Suprapubic skin (tissue), 4 donors: ENCODE data around the gene ZNF584.

Experiments used
- EP300 ChIP-seq: sonication (generic); formaldehyde crosslinking; IDR thresholded peaks from one replicate; pipeline ENCODE4 v1.6.1; 2017; ENCODE audit warnings: antibody characterized with exemption
- POLR2A ChIP-seq, 2 donors: fragments of 450-650 bp; IDR thresholded peaks; one replicate each; pipeline ENCODE4 v1.6.1; 2017; ENCODE audit warnings: antibody characterized with exemption in 2 of 2, mild to moderate bottlenecking in 2 of 2, moderate library complexity in 2 of 2
- POLR2AphosphoS5 ChIP-seq, 3 donors: sonication (generic); formaldehyde crosslinking; IDR thresholded peaks; one replicate each; pipeline ENCODE4 v1.6.1; 2017; ENCODE audit warnings: antibody characterized with exemption in 3 of 3
- TF ChIP-seq, protein P1 (sequence below), 2 donors: fragments of 200-600 bp in 1 of 2; fragments of 450-650 bp in 1 of 2; sonication (generic) in 1 of 2; IDR thresholded peaks; one replicate each; pipeline ENCODE4 v1.5.1; 2016 to 2019; ENCODE audit warnings: antibody characterized with exemption in 2 of 2, mild to moderate bottlenecking in 1 of 2, moderate library complexity in 1 of 2

DNA sequence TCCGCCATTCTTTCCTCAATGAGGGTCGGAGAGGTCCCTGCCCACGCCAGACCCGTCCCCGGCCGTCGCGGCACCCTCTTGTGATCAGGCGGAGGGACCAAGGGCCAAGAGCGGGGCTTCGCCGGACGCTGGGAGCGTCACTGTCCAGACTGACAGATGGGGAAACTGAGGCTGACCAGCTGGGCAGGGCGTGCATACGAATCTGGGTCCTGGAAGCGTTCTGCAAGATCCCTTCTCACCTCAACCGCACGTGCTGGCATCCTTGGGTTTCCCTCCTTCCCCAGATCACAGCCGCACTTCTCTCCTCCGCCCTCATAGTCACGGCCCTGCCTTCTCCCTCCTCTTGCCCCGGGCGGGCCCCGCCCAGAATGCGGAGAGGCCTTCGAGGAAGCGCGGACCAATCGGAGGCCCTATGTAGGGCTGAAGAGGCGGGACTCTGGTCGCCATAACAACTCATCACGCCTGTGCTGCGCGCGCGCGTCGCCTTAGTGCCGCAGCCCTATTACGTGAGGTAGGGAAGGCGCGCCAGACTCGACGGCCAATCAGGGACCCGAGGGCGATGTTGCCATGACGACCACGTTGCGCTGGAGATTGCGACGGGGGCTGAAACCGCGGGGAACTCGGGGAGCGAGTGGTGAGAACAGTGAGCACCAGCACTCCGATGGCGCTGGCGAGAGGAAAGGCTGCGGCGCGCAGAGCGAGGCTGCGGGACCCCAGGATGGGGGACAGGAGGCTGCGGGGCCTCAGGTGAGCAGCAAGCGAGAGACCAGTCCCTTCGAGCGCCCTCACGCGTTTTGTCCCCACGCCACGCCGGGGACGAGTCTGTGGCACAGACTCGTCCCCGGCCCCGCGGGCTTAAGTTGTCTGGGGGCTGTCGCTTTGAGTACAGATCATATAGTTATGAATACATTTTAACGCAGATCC lies 7.3 kb upstream of the ZNF584 start:
- TF ChIP-seq POLR2A (IDR thresholded peaks at IDR 0.05) (peak in 1 of 2 donors; percentile 51), POLR2AphosphoS5 (IDR thresholded peaks at IDR 0.05) (peak in 2 of 3 donors; percentile 24 to 91), EP300 (no peak)
- TF ChIP-seq, protein P1, sequence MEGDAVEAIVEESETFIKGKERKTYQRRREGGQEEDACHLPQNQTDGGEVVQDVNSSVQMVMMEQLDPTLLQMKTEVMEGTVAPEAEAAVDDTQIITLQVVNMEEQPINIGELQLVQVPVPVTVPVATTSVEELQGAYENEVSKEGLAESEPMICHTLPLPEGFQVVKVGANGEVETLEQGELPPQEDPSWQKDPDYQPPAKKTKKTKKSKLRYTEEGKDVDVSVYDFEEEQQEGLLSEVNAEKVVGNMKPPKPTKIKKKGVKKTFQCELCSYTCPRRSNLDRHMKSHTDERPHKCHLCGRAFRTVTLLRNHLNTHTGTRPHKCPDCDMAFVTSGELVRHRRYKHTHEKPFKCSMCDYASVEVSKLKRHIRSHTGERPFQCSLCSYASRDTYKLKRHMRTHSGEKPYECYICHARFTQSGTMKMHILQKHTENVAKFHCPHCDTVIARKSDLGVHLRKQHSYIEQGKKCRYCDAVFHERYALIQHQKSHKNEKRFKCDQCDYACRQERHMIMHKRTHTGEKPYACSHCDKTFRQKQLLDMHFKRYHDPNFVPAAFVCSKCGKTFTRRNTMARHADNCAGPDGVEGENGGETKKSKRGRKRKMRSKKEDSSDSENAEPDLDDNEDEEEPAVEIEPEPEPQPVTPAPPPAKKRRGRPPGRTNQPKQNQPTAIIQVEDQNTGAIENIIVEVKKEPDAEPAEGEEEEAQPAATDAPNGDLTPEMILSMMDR (IDR thresholded peaks at IDR 0.05), result no peak
